GM23338 (cell line): Measurements from ENCODE around the gene TNF. TPM values are rescaled to one million over a fixed set of nuclear protein-coding genes. Genes with fewer than 3 reads are reported as not detected.

ENCODE experiments used
- ATAC-seq: fragments of 200-7000 bp; cut with Tn5 transposase; 3 replicates; pipeline ENCODE4 v1.9.1; 2020
- DNase-seq: peaks from one replicate; pipeline ENCODE4 v3.0.0-alpha.2; 2015; ENCODE audit warnings: low spot score
- H2AFZ ChIP-seq: fragments of 200-600 bp; sonication (generic); 2 replicates; pipeline ENCODE4 v1.8.0; 2016; ENCODE audit warnings: antibody characterized with exemption, mild to moderate bottlenecking, moderate library complexity
- H3F3A ChIP-seq: fragments of 200-600 bp; sonication (generic); replicated peaks from 2 replicates; pipeline ENCODE4 v1.8.0; 2017; ENCODE audit warnings: antibody characterized with exemption, mixed run types, low read depth
- H3K27ac ChIP-seq: fragments of 200-600 bp; sonication (generic); 2 replicates; pipeline ENCODE4 v1.6.1; 2016; ENCODE audit warnings: low read depth
- H3K27me3 ChIP-seq: fragments of 200-600 bp; sonication (generic); 2 replicates; pipeline ENCODE4 v1.8.0; 2016; ENCODE audit warnings: mild to moderate bottlenecking, mixed run types, moderate library complexity; ENCODE audit not compliant: insufficient read depth
- H3K36me3 ChIP-seq: fragments of 200-600 bp; sonication (generic); 2 replicates; pipeline ENCODE4 v1.8.0; 2016; ENCODE audit warnings: mild to moderate bottlenecking; ENCODE audit not compliant: insufficient read depth
- H3K4me1 ChIP-seq: fragments of 200-600 bp; sonication (generic); 2 replicates; pipeline ENCODE4 v1.8.0; 2016; ENCODE audit warnings: mild to moderate bottlenecking, moderate library complexity; ENCODE audit not compliant: insufficient read depth
- H3K4me2 ChIP-seq: fragments of 200-600 bp; sonication (generic); 2 replicates; pipeline ENCODE4 v1.7.1; 2017; ENCODE audit warnings: mixed run types
- H3K4me3 ChIP-seq: fragments of 200-600 bp; sonication (generic); 2 replicates; pipeline ENCODE4 v1.6.1; 2016; ENCODE audit warnings: mixed run types
- H3K79me2 ChIP-seq: fragments of 200-600 bp; sonication (generic); replicated peaks from 2 replicates; pipeline ENCODE4 v1.8.0; 2017; ENCODE audit warnings: mild to moderate bottlenecking; ENCODE audit not compliant: insufficient read depth
- H3K9me2 ChIP-seq: fragments of 200-600 bp; sonication (generic); 2 replicates; pipeline ENCODE4 v1.8.0; 2017; ENCODE audit not compliant: insufficient read depth
- H4K20me1 ChIP-seq: fragments of 200-600 bp; sonication (generic); replicated peaks from 2 replicates; pipeline ENCODE4 v1.8.0; 2017; ENCODE audit warnings: mild to moderate bottlenecking; ENCODE audit not compliant: insufficient read depth
- H3K27ac Mint-ChIP-seq: 2 replicates; pipeline ENCODE4 v1.8.0; 2020; ENCODE audit warnings: inconsistent platforms, mild to moderate bottlenecking, moderate library complexity, mixed read lengths
- H3K27me3 Mint-ChIP-seq: 3 replicates; pipeline ENCODE4 v1.8.0; 2022; ENCODE audit warnings: low read depth, mild to moderate bottlenecking, moderate library complexity, mixed read lengths, inconsistent platforms; ENCODE audit not compliant: insufficient read depth, poor library complexity
- H3K36me3 Mint-ChIP-seq: 3 replicates; pipeline ENCODE4 v1.8.0; 2021; ENCODE audit warnings: low read depth, mild to moderate bottlenecking, inconsistent platforms, moderate library complexity, mixed read lengths
- H3K4me1 Mint-ChIP-seq: 3 replicates; pipeline ENCODE4 v1.8.0; 2020; ENCODE audit warnings: mild to moderate bottlenecking, inconsistent platforms, mixed read lengths
- H3K4me3 Mint-ChIP-seq: 3 replicates; pipeline ENCODE4 v1.8.0; 2021; ENCODE audit warnings: moderate library complexity, mild to moderate bottlenecking, inconsistent platforms, mixed read lengths
- H3K9me3 Mint-ChIP-seq: 3 replicates; pipeline ENCODE4 v1.8.0; 2020; ENCODE audit warnings: moderate library complexity, mild to moderate bottlenecking, inconsistent platforms, mixed read lengths
- CREB1 ChIP-seq: fragments of 250-450 bp; sonication (Bioruptor Pico); IDR thresholded peaks from 2 replicates; pipeline ENCODE4 v1.5.0; 2020; ENCODE audit warnings: low read depth, mild to moderate bottlenecking, moderate library complexity
- CTCF ChIP-seq, 2 experiments: fragments of 200-600 bp in 1 of 2; sonication (generic) in 1 of 2; conservative IDR thresholded peaks; 2 replicates each; pipeline versions ENCODE4 v1.5.1 to v1.6.1; 2016 to 2017; ENCODE audit warnings: antibody characterized with exemption in 2 of 2, low read depth in 2 of 2, mild to moderate bottlenecking in 2 of 2, moderate library complexity in 1 of 2
- ETS1 ChIP-seq: IDR thresholded peaks from 2 replicates; pipeline ENCODE4 v1.6.1; 2016; ENCODE audit warnings: antibody characterized with exemption
- EZH2 ChIP-seq: fragments of 200-600 bp; sonication (generic); IDR thresholded peaks from one replicate; pipeline ENCODE4 v1.8.0; 2017; ENCODE audit warnings: antibody characterized with exemption, mild to moderate bottlenecking, low read depth; ENCODE audit not compliant: unreplicated experiment
- EZH2phosphoT487 ChIP-seq: fragments of 200-600 bp; sonication (generic); IDR thresholded peaks from one replicate; pipeline ENCODE4 v1.8.1; 2018; ENCODE audit warnings: antibody characterized with exemption; ENCODE audit not compliant: unreplicated experiment
- JUNB ChIP-seq: IDR thresholded peaks from one replicate; pipeline ENCODE4 v1.6.1; 2016; ENCODE audit warnings: antibody characterized with exemption; ENCODE audit not compliant: unreplicated experiment
- NANOG ChIP-seq: IDR thresholded peaks from 2 replicates; pipeline ENCODE4 v1.6.1; 2016; ENCODE audit warnings: antibody characterized with exemption, borderline replicate concordance
- POLR2AphosphoS5 ChIP-seq: IDR thresholded peaks from 2 replicates; pipeline ENCODE4 v1.6.1; 2016; ENCODE audit warnings: antibody characterized with exemption, low read depth
- STAT1 ChIP-seq: IDR thresholded peaks from one replicate; pipeline ENCODE4 v1.6.1; 2016; ENCODE audit warnings: antibody characterized with exemption; ENCODE audit not compliant: unreplicated experiment
- ZNF114 ChIP-seq: fragments of 250-450 bp; sonication (Bioruptor Pico); IDR thresholded peaks from 2 replicates; pipeline ENCODE4 v1.5.0; 2020; ENCODE audit warnings: mild to moderate bottlenecking, moderate library complexity
- ZNF331 ChIP-seq: fragments of 250-450 bp; sonication (Bioruptor Pico); IDR thresholded peaks from 2 replicates; pipeline ENCODE4 v1.5.0; 2020; ENCODE audit warnings: low read depth, mild to moderate bottlenecking, moderate library complexity
- ZNF462 ChIP-seq: fragments of 250-450 bp; sonication (Bioruptor Pico); IDR thresholded peaks from 2 replicates; pipeline ENCODE4 v1.5.0; 2020; ENCODE audit warnings: mild to moderate bottlenecking, moderate library complexity
- polyA plus RNA-seq: library from polyadenylated mRNA; unstranded; fragments of >200 nt; fragmentation: Nextera tagmentation; extraction: Ambion mirVana; gene quantifications from 2 replicates; pipeline ENCODE4 v1.2.1, GENCODE V29; 2016
- total RNA-seq: library from RNA; depleted of rRNA; stranded (reverse); fragments of >200 nt; shearing (Covaris generic); gene quantifications from 2 replicates; pipeline ENCODE4 v1.2.3, GENCODE V29; 2014
- TF ChIP-seq, protein P1 (sequence below): IDR thresholded peaks from one replicate; pipeline ENCODE4 v1.6.1; 2018; ENCODE audit warnings: antibody characterized with exemption; ENCODE audit not compliant: unreplicated experiment

Gene TNF
- total and polyA plus RNA-seq, 2 experiments from 2014 or later, result 0.11 TPM; not detected in 1

- Mint-ChIP-seq H3K4me1 (peaks cover 29% of the 10 kb centered on the region), H3K36me3 (peaks cover 8% of the 10 kb centered on the region; the same call in 2 of the 3 replicates), H3K27ac (peak within 1 kb of the TSS; percentile 54), H3K9me3 (no peaks in the 10 kb centered on the region), H3K4me3 (peak within 1 kb of the TSS; percentile 31), H3K27me3 (peaks cover 9% of the 10 kb centered on the region)
- Histone ChIP-seq H4K20me1 (no peaks in the 10 kb centered on the region), H3K27ac (peak within 1 kb of the TSS; percentile 66; the same call in 1 of the 2 replicates), H3F3A (no peaks in the 10 kb centered on the region), H3K27me3 (no peaks in the 10 kb centered on the region), H3K79me2 (no peaks in the 10 kb centered on the region; the same call in 1 of the 2 replicates), H3K9me2 (no peaks in the 10 kb centered on the region), H2AFZ (peak within 1 kb of the TSS; percentile 78), H3K4me1 (peaks cover 25% of the 10 kb centered on the region), H3K4me2 (peak within 1 kb of the TSS; percentile 70), H3K4me3 (peak within 1 kb of the TSS; percentile 35; the same call in 1 of the 2 replicates), H3K36me3 (no peaks in the 10 kb centered on the region)
- DNase-seq, result no peak
- TF ChIP-seq CREB1 (CRISPR knock-in tag) (no peak), NANOG (no peak), STAT1 (no peak), JUNB (no peak), ZNF331 (CRISPR knock-in tag) (no peak), EZH2 (no peak), ZNF114 (no peak), POLR2AphosphoS5 (no peak), CTCF (conservative IDR thresholded peaks at IDR 0.05; ENCODE audit: low read depth in 2 of 2) (no peak), ZNF462 (CRISPR knock-in tag) (no peak), EZH2phosphoT487 (no peak), ETS1 (no peak)
- TF ChIP-seq, protein P1, sequence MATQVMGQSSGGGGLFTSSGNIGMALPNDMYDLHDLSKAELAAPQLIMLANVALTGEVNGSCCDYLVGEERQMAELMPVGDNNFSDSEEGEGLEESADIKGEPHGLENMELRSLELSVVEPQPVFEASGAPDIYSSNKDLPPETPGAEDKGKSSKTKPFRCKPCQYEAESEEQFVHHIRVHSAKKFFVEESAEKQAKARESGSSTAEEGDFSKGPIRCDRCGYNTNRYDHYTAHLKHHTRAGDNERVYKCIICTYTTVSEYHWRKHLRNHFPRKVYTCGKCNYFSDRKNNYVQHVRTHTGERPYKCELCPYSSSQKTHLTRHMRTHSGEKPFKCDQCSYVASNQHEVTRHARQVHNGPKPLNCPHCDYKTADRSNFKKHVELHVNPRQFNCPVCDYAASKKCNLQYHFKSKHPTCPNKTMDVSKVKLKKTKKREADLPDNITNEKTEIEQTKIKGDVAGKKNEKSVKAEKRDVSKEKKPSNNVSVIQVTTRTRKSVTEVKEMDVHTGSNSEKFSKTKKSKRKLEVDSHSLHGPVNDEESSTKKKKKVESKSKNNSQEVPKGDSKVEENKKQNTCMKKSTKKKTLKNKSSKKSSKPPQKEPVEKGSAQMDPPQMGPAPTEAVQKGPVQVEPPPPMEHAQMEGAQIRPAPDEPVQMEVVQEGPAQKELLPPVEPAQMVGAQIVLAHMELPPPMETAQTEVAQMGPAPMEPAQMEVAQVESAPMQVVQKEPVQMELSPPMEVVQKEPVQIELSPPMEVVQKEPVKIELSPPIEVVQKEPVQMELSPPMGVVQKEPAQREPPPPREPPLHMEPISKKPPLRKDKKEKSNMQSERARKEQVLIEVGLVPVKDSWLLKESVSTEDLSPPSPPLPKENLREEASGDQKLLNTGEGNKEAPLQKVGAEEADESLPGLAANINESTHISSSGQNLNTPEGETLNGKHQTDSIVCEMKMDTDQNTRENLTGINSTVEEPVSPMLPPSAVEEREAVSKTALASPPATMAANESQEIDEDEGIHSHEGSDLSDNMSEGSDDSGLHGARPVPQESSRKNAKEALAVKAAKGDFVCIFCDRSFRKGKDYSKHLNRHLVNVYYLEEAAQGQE, result no peak
- ATAC-seq, result no peak
Measured at GRCh38 chr6:31614684-31615578, 39.6 kb downstream of the TNF start, which contains the start of gene AIF1. TSS of gene AIF1 (plus strand) at chr6:31615234. CDS start at chr6:31615330, 96 bp downstream.
